ENCODE data around the gene TNFRSF19. TPM values are rescaled to one million over a fixed set of nuclear protein-coding genes. Genes with fewer than 3 reads are reported as not detected.

TNFRSF19 gene
- total and polyA plus RNA-seq, 2 experiments from 2014 or later = 19.8 to 25.3 TPM

DNA sequence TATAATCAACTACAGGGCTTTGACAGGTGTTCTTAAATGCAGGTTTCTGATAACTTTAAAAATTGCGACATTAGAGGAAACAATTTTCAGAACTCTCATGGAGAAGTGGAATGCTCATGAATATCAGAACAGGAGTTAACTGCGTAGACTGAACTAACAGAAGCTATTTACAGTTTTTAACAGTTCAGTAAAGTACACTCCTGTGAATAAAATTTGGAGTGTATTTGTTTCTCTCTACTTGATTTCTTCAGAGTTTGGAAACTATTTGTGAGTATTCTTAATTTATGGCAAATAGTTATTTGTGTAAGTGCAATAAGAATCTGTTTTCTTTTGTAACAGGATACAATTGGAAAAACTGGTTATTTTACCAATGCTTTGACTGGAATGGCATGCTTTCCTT, 114.4 kb downstream of the TNFRSF19 start:
- no peaks in the 10 kb centered on the region for H3K4me1 ChIP-seq (ENCODE audit: insufficient read depth)
- no peaks in the 10 kb centered on the region for H3K79me2 ChIP-seq
- H3K36me3 ChIP-seq (replicated peaks; ENCODE audit: insufficient read depth, low read depth) = no peaks in the 10 kb centered on the region
- H3K27me3 ChIP-seq = no peaks in the 10 kb centered on the region
- H2AFZ ChIP-seq = no peak overlapping the region
- no peak for DNase-seq (ENCODE audit: low spot score)
- peaks cover 6% of the 10 kb centered on the region for H3K9me3 ChIP-seq (ENCODE audit: low read depth)
- no peak overlapping the region for H3K4me2 ChIP-seq
- H4K20me1 ChIP-seq (ENCODE audit: insufficient read depth, poor library complexity, severe bottlenecking) = no peaks in the 10 kb centered on the region
- no peak for TF ChIP-seq EZH2phosphoT487 (IDR thresholded peaks at IDR 0.05; ENCODE audit: low read depth, severe bottlenecking, unreplicated experiment)
- TF ChIP-seq EZH2 (IDR thresholded peaks at IDR 0.05; ENCODE audit: borderline replicate concordance) = no peak
- TF ChIP-seq, protein P1, sequence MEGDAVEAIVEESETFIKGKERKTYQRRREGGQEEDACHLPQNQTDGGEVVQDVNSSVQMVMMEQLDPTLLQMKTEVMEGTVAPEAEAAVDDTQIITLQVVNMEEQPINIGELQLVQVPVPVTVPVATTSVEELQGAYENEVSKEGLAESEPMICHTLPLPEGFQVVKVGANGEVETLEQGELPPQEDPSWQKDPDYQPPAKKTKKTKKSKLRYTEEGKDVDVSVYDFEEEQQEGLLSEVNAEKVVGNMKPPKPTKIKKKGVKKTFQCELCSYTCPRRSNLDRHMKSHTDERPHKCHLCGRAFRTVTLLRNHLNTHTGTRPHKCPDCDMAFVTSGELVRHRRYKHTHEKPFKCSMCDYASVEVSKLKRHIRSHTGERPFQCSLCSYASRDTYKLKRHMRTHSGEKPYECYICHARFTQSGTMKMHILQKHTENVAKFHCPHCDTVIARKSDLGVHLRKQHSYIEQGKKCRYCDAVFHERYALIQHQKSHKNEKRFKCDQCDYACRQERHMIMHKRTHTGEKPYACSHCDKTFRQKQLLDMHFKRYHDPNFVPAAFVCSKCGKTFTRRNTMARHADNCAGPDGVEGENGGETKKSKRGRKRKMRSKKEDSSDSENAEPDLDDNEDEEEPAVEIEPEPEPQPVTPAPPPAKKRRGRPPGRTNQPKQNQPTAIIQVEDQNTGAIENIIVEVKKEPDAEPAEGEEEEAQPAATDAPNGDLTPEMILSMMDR (IDR thresholded peaks at IDR 0.05; ENCODE audit: poor library complexity) = no peak
- H3K4me3 ChIP-seq = no peak overlapping the region
- no peaks in the 10 kb centered on the region for H3K9me2 ChIP-seq (replicated peaks; ENCODE audit: insufficient read depth)
- no peak overlapping the region for H3K27ac ChIP-seq
- WGBS (ENCODE audit: low lambda C conversion rate, missing lambda C conversion rate) = 95% methylated on average over 2 of the region's 2 CpGs

DNA sequence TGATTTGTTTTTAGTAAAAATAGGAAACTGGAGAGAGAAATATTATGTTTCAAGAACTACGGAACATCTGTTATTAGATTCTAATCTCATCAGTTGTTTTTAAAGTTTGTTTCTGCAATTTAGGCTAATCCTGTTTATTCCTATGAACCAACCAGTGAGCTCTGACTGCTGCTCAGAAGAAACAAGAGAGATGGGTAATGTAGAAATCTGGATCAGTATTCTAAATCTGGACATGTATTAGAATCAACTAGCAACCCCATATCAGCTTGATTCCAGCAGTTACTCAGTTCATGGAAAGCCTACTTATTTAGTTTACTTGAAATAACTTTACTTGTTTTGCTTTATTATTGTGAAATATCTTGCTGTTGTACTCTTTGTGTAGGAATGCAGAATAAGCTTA, 115.2 kb downstream of the TNFRSF19 start:
- TF ChIP-seq EZH2phosphoT487 (IDR thresholded peaks at IDR 0.05; ENCODE audit: low read depth, severe bottlenecking, unreplicated experiment) (no peak), EZH2 (IDR thresholded peaks at IDR 0.05; ENCODE audit: borderline replicate concordance) (no peak)
- TF ChIP-seq, protein P1 (IDR thresholded peaks at IDR 0.05; ENCODE audit: poor library complexity) = no peak
- Histone ChIP-seq H3K27me3 (no peaks in the 10 kb centered on the region), H3K9me2 (replicated peaks; ENCODE audit: insufficient read depth) (no peaks in the 10 kb centered on the region), H3K4me2 (no peak overlapping the region), H3K4me1 (ENCODE audit: insufficient read depth) (no peaks in the 10 kb centered on the region), H3K27ac (no peak overlapping the region), H3K9me3 (ENCODE audit: low read depth) (peaks cover 6% of the 10 kb centered on the region), H2AFZ (no peak overlapping the region), H3K4me3 (no peak overlapping the region), H3K36me3 (replicated peaks; ENCODE audit: insufficient read depth, low read depth) (no peaks in the 10 kb centered on the region), H4K20me1 (ENCODE audit: insufficient read depth, poor library complexity, severe bottlenecking) (no peaks in the 10 kb centered on the region), H3K79me2 (no peaks in the 10 kb centered on the region)
- WGBS (ENCODE audit: low lambda C conversion rate, missing lambda C conversion rate) = 83% methylated on average over 1 of the region's 1 CpG
- no peak for DNase-seq (ENCODE audit: low spot score)

DNA sequence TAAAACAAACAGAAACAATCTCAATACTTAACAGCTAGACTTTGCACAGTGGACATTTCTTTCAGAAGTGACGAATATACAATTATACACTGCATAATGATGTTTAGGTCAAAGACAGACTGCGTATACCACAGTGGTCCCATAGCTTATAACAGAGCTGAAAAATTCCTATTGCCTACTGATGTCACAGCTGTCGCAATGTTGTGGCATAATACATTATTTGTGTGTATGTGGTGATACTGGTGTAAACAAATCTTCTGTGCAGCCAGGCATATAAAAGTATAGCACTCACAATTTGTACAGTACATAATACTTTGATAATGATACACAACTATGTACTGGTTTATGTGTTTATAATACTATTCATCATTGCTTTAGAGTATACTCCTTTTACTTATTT, 116.7 kb downstream of the TNFRSF19 start:
- H3K79me2 ChIP-seq = no peaks in the 10 kb centered on the region

More for the DNA sequence above, 116.7 kb downstream of the TNFRSF19 start:
- Histone ChIP-seq H4K20me1 (ENCODE audit: insufficient read depth, poor library complexity, severe bottlenecking) (no peaks in the 10 kb centered on the region), H2AFZ (no peak overlapping the region), H3K4me1 (ENCODE audit: insufficient read depth) (no peaks in the 10 kb centered on the region), H3K4me3 (no peak overlapping the region), H3K4me2 (no peak overlapping the region), H3K27me3 (no peaks in the 10 kb centered on the region), H3K9me3 (ENCODE audit: low read depth) (peaks cover 6% of the 10 kb centered on the region), H3K36me3 (replicated peaks; ENCODE audit: insufficient read depth, low read depth) (no peaks in the 10 kb centered on the region), H3K9me2 (replicated peaks; ENCODE audit: insufficient read depth) (no peaks in the 10 kb centered on the region), H3K27ac (no peak overlapping the region)
- DNase-seq (ENCODE audit: low spot score) = no peak
- TF ChIP-seq EZH2 (IDR thresholded peaks at IDR 0.05; ENCODE audit: borderline replicate concordance) (no peak), EZH2phosphoT487 (IDR thresholded peaks at IDR 0.05; ENCODE audit: low read depth, severe bottlenecking, unreplicated experiment) (no peak)
- TF ChIP-seq, protein P1 (IDR thresholded peaks at IDR 0.05; ENCODE audit: poor library complexity) = no peak
- 93% methylated on average over 3 of the region's 3 CpGs for WGBS (ENCODE audit: low lambda C conversion rate, missing lambda C conversion rate)
